Measurements from ENCODE around the gene AIFM3. TPM values are rescaled to one million over a fixed set of nuclear protein-coding genes. Genes with fewer than 3 reads are reported as not detected.
A peak's percentile ranks its signal among the peaks of the same experiment; 100 is the strongest.

Gene AIFM3
- total RNA-seq, 1 experiment from 2014 or later, result not detected

GRCh38 chr22:20982563-20982882 is 15.5 kb downstream of the AIFM3 start:
- peaks cover 3% of the 10 kb centered on the region; the same call in 1 of the 2 replicates for H3K4me1 ChIP-seq
- no peaks in the 10 kb centered on the region for H3K27me3 ChIP-seq
- H3K27ac ChIP-seq, result peak overlapping the region; percentile 83
- 0 out of 2 replicates have a peak, but pooled peaks cover 4% of the 10 kb centered on the region for H3K36me3 ChIP-seq
- DNase-seq, result no peak
- H3K9me3 ChIP-seq (replicated peaks), result 0 out of 2 replicates have a peak, but pooled peaks cover 3% of the 10 kb centered on the region
- peak overlapping the region; percentile 79 for H3K4me3 ChIP-seq

- Histone ChIP-seq H3K27ac (no peak overlapping the region), H3K36me3 (0 out of 2 replicates have a peak, but pooled peaks cover 4% of the 10 kb centered on the region), H3K27me3 (no peaks in the 10 kb centered on the region), H3K9me3 (replicated peaks) (0 out of 2 replicates have a peak, but pooled peaks cover 3% of the 10 kb centered on the region), H3K4me3 (peak overlapping the region; percentile 79), H3K4me1 (peaks cover 3% of the 10 kb centered on the region; the same call in 1 of the 2 replicates)
- DNase-seq, result no peak
Observed at GRCh38 chr22:20983081-20983771, 16.2 kb downstream of the AIFM3 start.

GRCh38 chr22:20985720-20986119 is 18.7 kb downstream of the AIFM3 start:
- H3K27ac ChIP-seq, result no peak overlapping the region
- no peak overlapping the region for H3K4me3 ChIP-seq
- H3K9me3 ChIP-seq (replicated peaks), result no peaks in the 10 kb centered on the region
- H3K27me3 ChIP-seq, result no peaks in the 10 kb centered on the region
- H3K4me1 ChIP-seq, result peaks cover 3% of the 10 kb centered on the region; the same call in 1 of the 2 replicates
- DNase-seq, result no peak
- H3K36me3 ChIP-seq, result 0 out of 2 replicates have a peak, but pooled peaks cover 4% of the 10 kb centered on the region

GRCh38 chr22:20986365-20986764 is 19.3 kb downstream of the AIFM3 start:
- Histone ChIP-seq H3K36me3 (0 out of 2 replicates have a peak, but pooled peaks cover 4% of the 10 kb centered on the region), H3K27ac (no peak overlapping the region), H3K4me3 (no peak overlapping the region), H3K27me3 (no peaks in the 10 kb centered on the region), H3K9me3 (replicated peaks) (no peaks in the 10 kb centered on the region), H3K4me1 (no peaks in the 10 kb centered on the region; the same call in 1 of the 2 replicates)
- no peak for DNase-seq

- H3K9me3 ChIP-seq (replicated peaks), result no peaks in the 10 kb centered on the region
- H3K36me3 ChIP-seq, result 0 out of 2 replicates have a peak, but pooled peaks cover 4% of the 10 kb centered on the region
- no peak overlapping the region for H3K27ac ChIP-seq
- no peaks in the 10 kb centered on the region for H3K4me1 ChIP-seq
- H3K4me3 ChIP-seq, result no peak overlapping the region
- no peak for DNase-seq
- H3K27me3 ChIP-seq, result no peaks in the 10 kb centered on the region
Observed at GRCh38 chr22:20987375-20987774, 20.3 kb downstream of the AIFM3 start.

- H3K4me1 ChIP-seq, result no peaks in the 10 kb centered on the region
- H3K27me3 ChIP-seq, result no peaks in the 10 kb centered on the region
- DNase-seq, result no peak
- no peak overlapping the region for H3K27ac ChIP-seq
- 0 out of 2 replicates have a peak, but pooled peaks cover 4% of the 10 kb centered on the region for H3K36me3 ChIP-seq
- H3K4me3 ChIP-seq, result no peak overlapping the region
- no peaks in the 10 kb centered on the region for H3K9me3 ChIP-seq (replicated peaks)
Observed at GRCh38 chr22:20988573-20989322, 21.7 kb downstream of the AIFM3 start.

- 0 out of 2 replicates have a peak, but pooled peaks cover 4% of the 10 kb centered on the region for H3K36me3 ChIP-seq
- H3K27me3 ChIP-seq, result no peaks in the 10 kb centered on the region
- DNase-seq, result no peak
- no peak overlapping the region for H3K27ac ChIP-seq
- no peaks in the 10 kb centered on the region for H3K4me1 ChIP-seq
- H3K4me3 ChIP-seq, result no peak overlapping the region
- no peaks in the 10 kb centered on the region for H3K9me3 ChIP-seq (replicated peaks)
Observed at GRCh38 chr22:20989323-20990138, 22.5 kb downstream of the AIFM3 start.

- no peak for DNase-seq
- Histone ChIP-seq H3K4me1 (no peaks in the 10 kb centered on the region), H3K36me3 (0 out of 2 replicates have a peak, but pooled peaks cover 4% of the 10 kb centered on the region), H3K9me3 (replicated peaks) (no peaks in the 10 kb centered on the region), H3K27me3 (no peaks in the 10 kb centered on the region), H3K27ac (no peak overlapping the region), H3K4me3 (no peak overlapping the region)
Observed at GRCh38 chr22:20990184-20991180, 23.4 kb downstream of the AIFM3 start.

- no peak overlapping the region for H3K27ac ChIP-seq
- H3K4me3 ChIP-seq, result no peak overlapping the region
- H3K4me1 ChIP-seq, result no peaks in the 10 kb centered on the region
- no peaks in the 10 kb centered on the region for H3K9me3 ChIP-seq (replicated peaks)
- no peaks in the 10 kb centered on the region for H3K27me3 ChIP-seq
- DNase-seq, result no peak
- H3K36me3 ChIP-seq, result 0 out of 2 replicates have a peak, but pooled peaks cover under 1% of the 10 kb centered on the region
Observed at GRCh38 chr22:20991252-20992055, 24.4 kb downstream of the AIFM3 start.

- DNase-seq, result no peak
Observed at GRCh38 chr22:20992056-20992442, 25.0 kb downstream of the AIFM3 start.

GRCh38 chr22:20992456-20993303 is 25.6 kb downstream of the AIFM3 start:
- Histone ChIP-seq H3K9me3 (replicated peaks) (no peaks in the 10 kb centered on the region), H3K27me3 (no peaks in the 10 kb centered on the region), H3K4me1 (no peaks in the 10 kb centered on the region), H3K36me3 (no peaks in the 10 kb centered on the region), H3K4me3 (no peak overlapping the region), H3K27ac (no peak overlapping the region)
- DNase-seq, result no peak

More at GRCh38 chr22:20992056-20992442, 25.0 kb downstream of the AIFM3 start:
- Histone ChIP-seq H3K36me3 (no peaks in the 10 kb centered on the region), H3K4me3 (no peak overlapping the region), H3K27me3 (no peaks in the 10 kb centered on the region), H3K4me1 (no peaks in the 10 kb centered on the region), H3K27ac (no peak overlapping the region), H3K9me3 (replicated peaks) (no peaks in the 10 kb centered on the region)

- DNase-seq, result no peak
- H3K4me3 ChIP-seq, result no peak overlapping the region
- H3K27me3 ChIP-seq, result no peaks in the 10 kb centered on the region
- H3K36me3 ChIP-seq, result no peaks in the 10 kb centered on the region
- H3K4me1 ChIP-seq, result no peaks in the 10 kb centered on the region
- H3K27ac ChIP-seq, result no peak overlapping the region
- H3K9me3 ChIP-seq (replicated peaks), result no peaks in the 10 kb centered on the region
Observed at GRCh38 chr22:20993304-20994127, 26.5 kb downstream of the AIFM3 start.
